ENCODE measurements around the gene GRIN2D. TPM values are rescaled to one million over a fixed set of nuclear protein-coding genes. Genes with fewer than 3 reads are reported as not detected.

Gene GRIN2D
- total RNA-seq, 2 experiments from 2014 or later = 0.14 to 0.17 TPM

DNA sequence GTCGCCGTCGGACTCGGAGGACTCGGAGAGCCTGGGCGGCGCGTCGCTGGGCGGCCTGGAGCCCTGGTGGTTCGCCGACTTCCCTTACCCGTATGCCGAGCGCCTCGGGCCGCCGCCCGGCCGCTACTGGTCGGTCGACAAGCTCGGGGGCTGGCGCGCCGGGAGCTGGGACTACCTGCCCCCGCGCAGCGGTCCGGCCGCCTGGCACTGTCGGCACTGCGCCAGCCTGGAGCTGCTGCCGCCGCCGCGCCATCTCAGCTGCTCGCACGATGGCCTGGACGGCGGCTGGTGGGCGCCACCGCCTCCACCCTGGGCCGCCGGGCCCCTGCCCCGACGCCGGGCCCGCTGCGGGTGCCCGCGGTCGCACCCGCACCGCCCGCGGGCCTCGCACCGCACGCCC lies 49.8 kb downstream of the GRIN2D start:
- DNase-seq = peak; percentile 51
- Mint-ChIP-seq H3K27me3 (peaks cover 24% of the 10 kb centered on the region), H3K9me3 (no peaks in the 10 kb centered on the region), H3K36me3 (peaks cover 10% of the 10 kb centered on the region), H3K27ac (no peak overlapping the region), H3K4me1 (peaks cover 17% of the 10 kb centered on the region), H3K4me3 (no peak overlapping the region)
- POLR2A ChIA-PET = no interaction called here
- ATAC-seq (ENCODE audit: low read depth) = no peak

Other genes starting within 250 kb of the GRIN2D start
- 100 to 1,000 TPM; 158 to 168 TPM for gene LIG1, start 223.3 kb upstream of the GRIN2D start, total RNA-seq
- 10 to 100 TPM; 10.2 to 13.3 TPM for gene ZSWIM9, start 223.0 kb upstream of the GRIN2D start, total RNA-seq
- gene CARD8, start 137.8 kb upstream of the GRIN2D start, total RNA-seq = 100 to 1,000 TPM; 249 to 255 TPM
- under 1 TPM in 1 of 2 experiments, not detected in 1; 0.39 TPM for gene ZNF114, start 123.6 kb upstream of the GRIN2D start, total RNA-seq
- gene EMP3, start 68.1 kb upstream of the GRIN2D start, total RNA-seq = 100 to 1,000 TPM; 285 to 303 TPM
- gene TMEM143, start 29.7 kb upstream of the GRIN2D start, total RNA-seq = 10 to 100 TPM; 24.8 to 26.1 TPM
- gene SYNGR4, start 29.3 kb upstream of the GRIN2D start, total RNA-seq = under 1 TPM in 1 of 2 experiments, not detected in 1; 0.30 TPM
- 10 to 100 TPM; 75.8 to 75.9 TPM for gene KDELR1, start 2.1 kb upstream of the GRIN2D start, total RNA-seq
- 10 to 100 TPM; 31.3 to 36.0 TPM for gene GRWD1, start 52.3 kb downstream of the GRIN2D start, total RNA-seq
- 1 to 10 TPM; 1.4 TPM for gene KCNJ14, start 61.9 kb downstream of the GRIN2D start, total RNA-seq
- gene CYTH2, start 75.7 kb downstream of the GRIN2D start, total RNA-seq = 10 to 100 TPM; 57.6 to 59.1 TPM
- gene LMTK3, start 118.2 kb downstream of the GRIN2D start, total RNA-seq = 10 to 100 TPM; 10.2 to 12.8 TPM
- gene SULT2B1, start 158.5 kb downstream of the GRIN2D start, total RNA-seq = not detected
- not detected for gene SPACA4, start 213.1 kb downstream of the GRIN2D start, total RNA-seq
- 1 to 10 TPM; 2.7 to 3.6 TPM for gene FAM83E, start 221.4 kb downstream of the GRIN2D start, total RNA-seq
- gene RPL18, start 225.5 kb downstream of the GRIN2D start, total RNA-seq = 1,000 to 10,000 TPM; 1,565 to 1,587 TPM
- gene SPHK2, start 225.8 kb downstream of the GRIN2D start, total RNA-seq = 10 to 100 TPM; 31.4 to 31.8 TPM
- 10 to 100 TPM; 34.0 to 34.8 TPM for gene DBP, start 243.7 kb downstream of the GRIN2D start, total RNA-seq

Measured in activated naive CD8-positive, alpha-beta T cell treated with anti-CD3 and anti-CD28 coated beads, Interleukin-2, amount 10 ng/mL, durations not matched to agents 7 days and 5 days (primary cell).